Activated naive CD4-positive, alpha-beta T cell treated with anti-CD3 and anti-CD28 coated beads, Interleukin-2, amount 10 ng/mL, durations not matched to agents 7 days and 5 days (primary cell): Measurements from ENCODE around the gene CYP4B1.
"Not testable (repeated sequence)": the region's sequence is repeated elsewhere in the genome, so short reads cannot be mapped to it uniquely, and the experiment has no call there.

Experiments
- CTCF ChIA-PET: fragments of 350-600 bp; sonication (Branson Sonifier 250); formaldehyde crosslinking; loops from one replicate; lab custom pipeline; 2021; ENCODE audit warnings: antibody characterized with exemption; lab: Charles Lee
- DNase-seq: peaks from one replicate; pipeline ENCODE4 v3.0.0-alpha.2; 2020
- H3K27ac Mint-ChIP-seq: one replicate; pipeline ENCODE4 v1.8.0; 2021; ENCODE audit warnings: mild to moderate bottlenecking, moderate library complexity, mixed read lengths
- H3K27me3 Mint-ChIP-seq: one replicate; pipeline ENCODE4 v1.8.0; 2021; ENCODE audit warnings: mild to moderate bottlenecking, mixed read lengths
- H3K36me3 Mint-ChIP-seq: one replicate; pipeline ENCODE4 v1.8.0; 2021; ENCODE audit warnings: mixed read lengths
- H3K4me1 Mint-ChIP-seq: one replicate; pipeline ENCODE4 v1.8.0; 2021; ENCODE audit warnings: mixed read lengths
- H3K4me3 Mint-ChIP-seq: one replicate; pipeline ENCODE4 v1.8.0; 2021; ENCODE audit warnings: mild to moderate bottlenecking, moderate library complexity, mixed read lengths
- H3K9me3 Mint-ChIP-seq: one replicate; pipeline ENCODE4 v1.8.0; 2021; ENCODE audit warnings: mixed read lengths

Gene CYP4B1

DNA sequence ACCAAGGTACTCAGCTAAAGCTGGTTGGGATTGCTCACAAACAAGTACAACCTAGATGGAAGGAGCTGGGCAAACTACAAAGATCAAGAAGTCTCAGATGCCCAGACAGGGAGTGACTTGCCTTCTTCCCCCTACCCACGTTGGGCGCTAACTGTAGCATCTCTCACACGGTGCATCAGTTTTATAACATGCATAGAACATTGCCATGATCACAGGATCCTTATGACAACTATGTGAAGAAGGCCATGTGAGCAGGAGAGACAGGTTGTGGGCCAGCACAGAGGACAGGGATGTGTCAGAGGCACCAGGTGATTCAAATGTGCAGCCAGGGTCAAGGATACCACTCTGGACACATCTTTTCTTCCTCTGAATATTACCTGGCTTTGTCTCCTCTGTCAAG is 28.3 kb upstream of the CYP4B1 start:
- Mint-ChIP-seq H3K27ac (no peak overlapping the region), H3K27me3 (peaks cover 15% of the 10 kb centered on the region), H3K4me1 (no peaks in the 10 kb centered on the region), H3K36me3 (peaks cover 4% of the 10 kb centered on the region), H3K9me3 (peaks cover 47% of the 10 kb centered on the region), H3K4me3 (no peak overlapping the region)
- DNase-seq = no peak
- CTCF ChIA-PET = no interaction called here

DNA sequence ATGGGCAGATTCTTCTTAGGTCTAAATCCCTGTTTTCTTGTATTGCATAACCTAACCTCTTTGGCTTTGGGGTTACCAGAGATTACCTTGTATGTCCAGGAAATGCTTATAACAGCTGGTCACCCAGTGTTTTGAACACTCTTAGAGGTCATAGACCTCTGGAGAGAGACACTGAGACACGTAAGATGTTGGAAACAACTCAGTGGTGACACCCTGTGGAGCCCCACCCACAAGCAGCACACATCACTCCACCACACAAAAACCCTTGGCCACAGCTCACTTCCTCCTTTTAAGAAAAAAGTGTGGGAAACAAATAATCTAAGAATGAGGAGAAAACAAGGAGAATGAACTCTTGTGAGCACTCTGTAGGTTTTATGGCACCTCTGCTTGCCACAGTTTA is 26.3 kb upstream of the CYP4B1 start:
- no peak for DNase-seq
- H3K36me3 Mint-ChIP-seq = peaks cover 4% of the 10 kb centered on the region
- H3K4me1 Mint-ChIP-seq = no peaks in the 10 kb centered on the region
- H3K27me3 Mint-ChIP-seq = peaks cover 10% of the 10 kb centered on the region
- no peak overlapping the region for H3K27ac Mint-ChIP-seq
- no peak overlapping the region for H3K4me3 Mint-ChIP-seq
- peaks cover 47% of the 10 kb centered on the region for H3K9me3 Mint-ChIP-seq
- CTCF ChIA-PET = no interaction called here

- peaks cover 36% of the 10 kb centered on the region for H3K9me3 Mint-ChIP-seq
- H3K4me3 Mint-ChIP-seq = no peak overlapping the region
- H3K36me3 Mint-ChIP-seq = peaks cover 2% of the 10 kb centered on the region
- DNase-seq = no peak
- no peaks in the 10 kb centered on the region for H3K4me1 Mint-ChIP-seq
- CTCF ChIA-PET = no interaction called here
- H3K27me3 Mint-ChIP-seq = peaks cover 3% of the 10 kb centered on the region
- no peak overlapping the region for H3K27ac Mint-ChIP-seq
Observed at GRCh38 chr1:46774297-46774696, 24.5 kb upstream of the CYP4B1 start.

- H3K27ac Mint-ChIP-seq, CTCF ChIA-PET: not testable (repeated sequence)
Observed at GRCh38 chr1:46778456-46778855, 20.4 kb upstream of the CYP4B1 start.

DNA sequence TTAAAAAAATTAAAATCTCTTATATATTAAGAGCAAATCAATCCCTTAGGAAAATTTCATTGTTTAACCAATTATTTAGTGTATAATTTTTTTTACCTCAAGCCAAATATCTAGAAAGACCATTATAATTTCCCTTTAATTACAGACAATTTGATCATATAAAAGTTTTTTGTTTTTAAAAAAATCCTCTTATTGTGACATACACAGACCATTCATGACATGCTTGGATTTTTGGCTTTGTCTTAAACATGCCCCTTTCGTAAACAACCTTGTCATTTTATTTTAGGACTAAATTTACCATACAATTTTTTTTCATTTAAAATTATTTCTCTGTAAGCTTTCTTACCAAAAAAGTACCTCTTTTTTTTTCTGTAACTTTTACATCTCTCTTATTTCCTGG is 14.2 kb upstream of the CYP4B1 start:
- Mint-ChIP-seq H3K4me1 (peaks cover 9% of the 10 kb centered on the region), H3K9me3 (peaks cover 11% of the 10 kb centered on the region), H3K4me3 (no peak overlapping the region), H3K27me3 (peaks cover 35% of the 10 kb centered on the region), H3K36me3 (no peaks in the 10 kb centered on the region), H3K27ac (no peak overlapping the region)
- DNase-seq = no peak
- CTCF ChIA-PET = no interaction called here

More at GRCh38 chr1:46778456-46778855, 20.4 kb upstream of the CYP4B1 start:
- H3K4me1 Mint-ChIP-seq, H3K4me3 Mint-ChIP-seq, DNase-seq, H3K36me3 Mint-ChIP-seq: not testable (repeated sequence)
- peaks cover 14% of the 10 kb centered on the region for H3K9me3 Mint-ChIP-seq
- H3K27me3 Mint-ChIP-seq = peaks cover 18% of the 10 kb centered on the region

- H3K4me3 Mint-ChIP-seq, DNase-seq, H3K9me3 Mint-ChIP-seq, H3K27ac Mint-ChIP-seq, CTCF ChIA-PET, H3K36me3 Mint-ChIP-seq, H3K4me1 Mint-ChIP-seq: not testable (repeated sequence)
- H3K27me3 Mint-ChIP-seq = peaks cover 29% of the 10 kb centered on the region
Observed at GRCh38 chr1:46788634-46789033, 10.2 kb upstream of the CYP4B1 start.

DNA sequence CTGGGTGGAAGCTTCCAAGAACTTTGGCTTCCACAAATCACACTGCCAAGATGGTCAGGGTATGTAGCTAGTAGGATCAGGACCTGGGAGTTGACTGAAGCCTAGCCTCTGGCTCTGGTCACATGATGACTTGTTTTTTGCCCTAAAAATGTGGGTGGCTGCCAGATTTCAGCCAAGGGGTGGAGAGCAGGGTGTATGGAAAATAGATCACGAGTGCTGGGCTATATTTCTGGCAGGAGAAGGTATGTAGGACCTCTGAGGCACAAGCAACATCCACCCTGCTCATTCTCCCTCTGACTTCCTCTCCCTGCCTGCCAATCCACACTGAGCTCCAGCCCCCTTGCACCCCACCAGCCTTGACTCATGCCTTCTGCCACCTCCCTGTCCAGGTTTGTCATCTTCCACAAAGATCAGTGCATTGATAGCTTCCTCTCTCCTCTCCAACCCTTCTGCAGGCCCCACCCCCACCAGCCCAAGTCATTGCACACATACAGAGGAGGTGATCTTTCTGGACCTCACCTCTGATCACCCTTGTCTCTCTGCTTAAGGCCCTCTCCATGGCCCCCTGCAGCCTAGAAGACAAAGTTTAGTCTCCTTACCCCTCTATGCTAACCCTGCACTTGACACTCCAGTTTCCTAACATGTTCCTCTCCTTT is 8.3 kb upstream of the CYP4B1 start:
- H3K27me3 Mint-ChIP-seq = peaks cover 25% of the 10 kb centered on the region
- no peaks in the 10 kb centered on the region for H3K9me3 Mint-ChIP-seq
- no peaks in the 10 kb centered on the region for H3K4me1 Mint-ChIP-seq
- H3K4me3 Mint-ChIP-seq = no peak overlapping the region
- DNase-seq = no peak
- no peak overlapping the region for H3K27ac Mint-ChIP-seq
- CTCF ChIA-PET = no interaction called here
- H3K36me3 Mint-ChIP-seq = no peaks in the 10 kb centered on the region

DNA sequence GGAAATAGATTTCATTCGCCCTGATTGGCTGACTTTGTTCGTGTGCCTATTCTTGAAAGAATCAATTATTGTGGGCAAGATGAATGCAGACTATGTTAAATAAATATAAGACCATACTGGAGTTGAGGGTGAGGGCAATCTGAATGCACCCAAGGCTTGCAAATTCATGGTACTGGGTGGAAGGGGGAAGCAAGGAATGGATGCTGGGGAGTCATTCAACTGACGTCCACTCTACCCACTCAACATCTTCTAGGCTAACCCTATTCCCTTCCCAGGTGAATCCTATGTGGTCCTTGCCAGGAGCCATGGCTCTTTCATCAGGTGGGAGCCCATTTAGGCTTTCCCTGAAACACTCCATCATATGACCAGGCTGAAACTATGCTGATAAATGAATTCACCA is 5.7 kb upstream of the CYP4B1 start:
- Mint-ChIP-seq H3K9me3 (no peaks in the 10 kb centered on the region), H3K27ac (no peak overlapping the region), H3K4me1 (no peaks in the 10 kb centered on the region), H3K27me3 (peaks cover 31% of the 10 kb centered on the region), H3K4me3 (no peak overlapping the region), H3K36me3 (no peaks in the 10 kb centered on the region)
- CTCF ChIA-PET = no interaction called here
- DNase-seq = no peak

- Mint-ChIP-seq H3K4me1 (no peaks in the 10 kb centered on the region), H3K9me3 (no peaks in the 10 kb centered on the region), H3K36me3 (no peaks in the 10 kb centered on the region), H3K27ac (no peak overlapping the region), H3K4me3 (no peak overlapping the region), H3K27me3 (peaks cover 11% of the 10 kb centered on the region)
- DNase-seq = no peak
- CTCF ChIA-PET = no interaction called here
Observed at GRCh38 chr1:46797696-46798470, 963 bp upstream of the CYP4B1 start.

- CTCF ChIA-PET = no interaction called here
- H3K9me3 Mint-ChIP-seq = no peaks in the 10 kb centered on the region
- no peaks in the 10 kb centered on the region for H3K36me3 Mint-ChIP-seq
- no peaks in the 10 kb centered on the region for H3K4me1 Mint-ChIP-seq
- no peak overlapping the region for H3K27ac Mint-ChIP-seq
- H3K27me3 Mint-ChIP-seq = peaks cover 11% of the 10 kb centered on the region
- no peak for DNase-seq
- no peak overlapping the region for H3K4me3 Mint-ChIP-seq
Observed at GRCh38 chr1:46800742-46801141, 1.9 kb downstream of the CYP4B1 start.

- Mint-ChIP-seq H3K27me3 (peaks cover 11% of the 10 kb centered on the region), H3K4me1 (no peaks in the 10 kb centered on the region), H3K36me3 (no peaks in the 10 kb centered on the region), H3K27ac (no peak overlapping the region), H3K4me3 (no peak overlapping the region), H3K9me3 (no peaks in the 10 kb centered on the region)
- no peak for DNase-seq
- CTCF ChIA-PET = no interaction called here
Observed at GRCh38 chr1:46801323-46802055, 2.6 kb downstream of the CYP4B1 start.

DNA sequence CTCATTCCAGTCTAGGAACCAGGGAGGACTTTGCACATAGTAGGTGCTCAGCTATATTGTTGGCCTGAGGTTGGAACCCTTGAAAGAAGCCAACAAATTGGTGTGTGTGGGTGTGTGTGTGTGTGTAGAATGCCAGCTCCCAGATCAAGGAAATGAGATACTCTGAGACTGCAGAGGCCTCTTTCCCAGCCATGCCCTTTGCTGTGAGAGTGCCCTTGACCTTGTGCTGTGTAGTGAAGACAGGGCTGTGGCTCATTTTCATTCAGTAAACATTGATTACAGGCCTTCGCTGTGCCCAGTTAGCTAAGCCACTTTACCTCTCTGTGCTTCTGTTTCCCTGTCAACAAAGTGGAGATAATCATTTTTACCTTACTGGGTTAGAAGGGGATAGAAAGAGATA is 3.2 kb downstream of the CYP4B1 start:
- H3K9me3 Mint-ChIP-seq = no peaks in the 10 kb centered on the region
- H3K4me3 Mint-ChIP-seq = no peak overlapping the region
- CTCF ChIA-PET = no interaction called here
- DNase-seq = no peak
- no peaks in the 10 kb centered on the region for H3K4me1 Mint-ChIP-seq
- H3K27me3 Mint-ChIP-seq = peaks cover 11% of the 10 kb centered on the region
- no peak overlapping the region for H3K27ac Mint-ChIP-seq
- H3K36me3 Mint-ChIP-seq = no peaks in the 10 kb centered on the region

DNA sequence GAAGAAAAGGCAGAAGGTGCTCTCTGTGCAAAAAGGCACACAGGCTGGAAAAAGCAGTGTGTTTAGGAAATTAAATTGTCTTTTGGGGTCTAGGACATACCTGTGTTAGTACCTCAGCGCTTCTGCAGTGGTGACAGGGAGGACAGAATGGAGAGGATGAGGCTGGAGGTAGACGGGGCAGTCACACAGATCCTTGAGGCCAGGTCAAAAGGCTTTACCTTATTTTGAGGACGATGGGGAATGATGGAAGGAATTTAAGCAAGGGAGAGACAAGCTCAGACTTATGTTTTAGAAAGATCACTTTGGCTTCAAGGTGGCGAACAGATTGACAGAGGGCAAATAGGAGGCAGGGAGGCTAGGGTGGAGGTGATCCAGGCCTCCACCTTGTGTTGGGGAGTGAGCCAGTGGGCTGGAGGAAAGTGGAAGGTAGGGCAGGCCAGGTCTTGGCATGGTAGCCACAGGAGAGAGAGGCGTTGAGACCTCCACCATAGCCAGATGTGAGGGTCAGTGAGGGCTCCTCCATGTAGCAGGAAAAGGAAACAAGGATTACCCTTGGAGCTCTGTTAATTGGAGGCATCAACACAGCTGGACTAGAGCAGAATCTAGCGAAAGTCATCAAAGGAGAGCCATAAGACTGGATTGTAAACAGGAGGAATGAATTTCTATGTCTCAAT is 4.2 kb downstream of the CYP4B1 start:
- Mint-ChIP-seq H3K27ac (no peak overlapping the region), H3K36me3 (no peaks in the 10 kb centered on the region), H3K4me1 (no peaks in the 10 kb centered on the region), H3K4me3 (no peak overlapping the region), H3K27me3 (peaks cover 10% of the 10 kb centered on the region), H3K9me3 (peaks cover 3% of the 10 kb centered on the region)
- no peak for DNase-seq
- CTCF ChIA-PET = no interaction called here
